Body of pancreas (tissue), 4 donors: ENCODE measurements around the gene ITK. TPM values are rescaled to one million over a fixed set of nuclear protein-coding genes. Genes with fewer than 3 reads are reported as not detected.

Experiments
- ATAC-seq: fragments of 150-250 bp; one replicate; pipeline ENCODE4 v1.9.1; 2016
- DNase-seq, 4 donors: peaks; one replicate each; pipeline ENCODE4 v3.0.0-alpha.2; 2019
- H3K27ac ChIP-seq, 4 donors: fragments of 200-600 bp; sonication (generic); 1 replicate in 3 of 4; 2 replicates in 1 of 4; pipeline versions ENCODE4 v1.5.1 to v1.6.1; 2016 to 2019; ENCODE audit warnings: mild to moderate bottlenecking in 1 of 4, mixed read lengths in 1 of 4, moderate library complexity in 1 of 4
- H3K27me3 ChIP-seq, 2 donors: fragments of 200-600 bp; sonication (generic); one replicate each; pipeline ENCODE4 v1.6.0; 2016; ENCODE audit warnings: mild to moderate bottlenecking in 1 of 2
- H3K36me3 ChIP-seq, 2 donors: fragments of 200-600 bp; sonication (generic); replicated peaks in 1 of 2; 2 replicates each; pipeline ENCODE4 v1.5.1; 2016; ENCODE audit warnings: low read depth in 2 of 2; ENCODE audit not compliant: insufficient read depth in 1 of 2
- H3K4me1 ChIP-seq: fragments of 200-600 bp; sonication (generic); one replicate; pipeline ENCODE4 v1.6.0; 2016
- H3K4me3 ChIP-seq, 2 donors: fragments of 200-600 bp; sonication (generic); 1 replicate in 1 of 2; 2 replicates in 1 of 2; pipeline ENCODE4 v1.5.1; 2016 to 2019
- H3K9me3 ChIP-seq, 3 donors: fragments of 200-600 bp; sonication (generic); 1 replicate in 2 of 3; 2 replicates in 1 of 3; pipeline ENCODE4 v1.5.1; 2016
- CTCF ChIP-seq, 7 experiments: fragments of 450-650 bp in 4 of 7; fragments of 200-600 bp in 3 of 7; sonication (generic) in 3 of 7; IDR thresholded peaks; one replicate each; pipeline ENCODE4 v1.5.1; 2016 to 2019; ENCODE audit warnings: antibody characterized with exemption in 7 of 7
- POLR2A ChIP-seq, 3 donors: fragments of 450-650 bp; IDR thresholded peaks; one replicate each; pipeline ENCODE4 v1.6.1; 2016; ENCODE audit warnings: antibody characterized with exemption in 3 of 3, mild to moderate bottlenecking in 2 of 3
- WGBS, 2 donors: methylation state at CpG; one replicate each; pipeline ENCODE4 v1.1.5; 2017; 5-methylcytosine and 5-hydroxymethylcytosine counted together
- intact Hi-C: fragments of 100-400 bp; cut with DNase I; formaldehyde crosslinking; loops from one replicate; pipeline ENCODE4 v1.15.1; 2023
- total RNA-seq, 2 donors: library from RNA; depleted of rRNA; stranded (reverse); fragments of >200 nt; gene quantifications; one replicate each; pipeline ENCODE4 v1.1.0, GENCODE V29; 2016

The ITK gene
- total RNA-seq, 2 donors from 2014 or later: 0.78 to 2.6 TPM

GRCh38 chr5:157245476-157245875 lies 64.8 kb downstream of the ITK start:
- WGBS, 2 donors: 58 to 76% methylated on average over 4 of the region's 4 CpGs
- DNase-seq (no peak), ATAC-seq (no peak)
- TF ChIP-seq CTCF (IDR thresholded peaks at IDR 0.05) (no peak), POLR2A (IDR thresholded peaks at IDR 0.05) (no peak)
- H3K4me3 ChIP-seq: no peak overlapping the region
- H3K27ac ChIP-seq: no peak overlapping the region
- no peaks in the 10 kb centered on the region for H3K27me3 ChIP-seq
- H3K4me1 ChIP-seq: no peaks in the 10 kb centered on the region
- H3K9me3 ChIP-seq: no peaks in the 10 kb centered on the region
- no peaks in the 10 kb centered on the region for H3K36me3 ChIP-seq
- intact Hi-C loops: no loop called here

- Histone ChIP-seq H3K27me3 (no peaks in the 10 kb centered on the region), H3K4me1 (no peaks in the 10 kb centered on the region), H3K27ac (no peak overlapping the region), H3K36me3 (no peaks in the 10 kb centered on the region), H3K9me3 (no peaks in the 10 kb centered on the region), H3K4me3 (no peak overlapping the region)
- DNase-seq (no peak), ATAC-seq (no peak)
- intact Hi-C loops: no loop called here
- TF ChIP-seq POLR2A (IDR thresholded peaks at IDR 0.05): no peak
- no peak for TF ChIP-seq CTCF (IDR thresholded peaks at IDR 0.05)
- 65 to 72% methylated on average over 4 of the region's 4 CpGs for WGBS, 2 donors
These were observed 65.2 kb downstream of the ITK start for GRCh38 chr5:157245886-157246285.

GRCh38 chr5:157247267-157247666 lies 66.6 kb downstream of the ITK start:
- H3K27me3 ChIP-seq: no peaks in the 10 kb centered on the region
- ATAC-seq: no peak
- intact Hi-C loops: no loop called here
- DNase-seq: no peak
- no peaks in the 10 kb centered on the region for H3K4me1 ChIP-seq
- no peaks in the 10 kb centered on the region for H3K9me3 ChIP-seq
- H3K36me3 ChIP-seq: no peaks in the 10 kb centered on the region
- H3K27ac ChIP-seq: no peak overlapping the region
- TF ChIP-seq POLR2A (IDR thresholded peaks at IDR 0.05): no peak
- no peak for TF ChIP-seq CTCF (IDR thresholded peaks at IDR 0.05)
- H3K4me3 ChIP-seq: no peak overlapping the region

- DNase-seq: no peak
- ATAC-seq: no peak
- no peaks in the 10 kb centered on the region for H3K9me3 ChIP-seq
- TF ChIP-seq POLR2A (IDR thresholded peaks at IDR 0.05): no peak
- no peak for TF ChIP-seq CTCF (IDR thresholded peaks at IDR 0.05)
- H3K4me1 ChIP-seq: no peaks in the 10 kb centered on the region
- WGBS, 2 donors: 63 to 68% methylated on average over 11 of the region's 11 CpGs
- no peaks in the 10 kb centered on the region for H3K27me3 ChIP-seq
- no peak overlapping the region for H3K27ac ChIP-seq
- intact Hi-C loops: no loop called here
- no peaks in the 10 kb centered on the region for H3K36me3 ChIP-seq
- no peak overlapping the region for H3K4me3 ChIP-seq
These were observed 68.3 kb downstream of the ITK start for GRCh38 chr5:157248821-157249470.
